ENCODE measurements around the gene AXDND1.

The AXDND1 gene

DNA sequence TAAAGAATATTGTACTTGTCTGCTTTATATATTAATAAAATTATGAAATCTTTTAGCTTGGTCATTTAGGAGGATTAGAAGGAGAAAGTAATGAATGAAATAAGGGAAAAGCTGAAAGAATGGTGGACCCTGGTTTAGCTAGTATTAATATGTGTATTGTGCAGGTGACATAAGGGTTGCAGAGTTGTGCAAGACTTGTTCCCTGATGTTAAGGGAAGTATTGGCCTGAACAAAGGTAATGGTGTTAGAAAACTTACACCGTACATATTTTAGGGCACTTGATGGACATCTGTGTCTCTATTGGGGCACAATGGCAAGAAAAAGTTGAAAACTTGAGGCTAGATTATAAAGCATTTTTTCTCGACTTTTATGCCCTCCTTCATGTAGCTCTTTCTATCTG lies 39.9 kb upstream of the AXDND1 start:
- TF ChIP-seq, protein P1, sequence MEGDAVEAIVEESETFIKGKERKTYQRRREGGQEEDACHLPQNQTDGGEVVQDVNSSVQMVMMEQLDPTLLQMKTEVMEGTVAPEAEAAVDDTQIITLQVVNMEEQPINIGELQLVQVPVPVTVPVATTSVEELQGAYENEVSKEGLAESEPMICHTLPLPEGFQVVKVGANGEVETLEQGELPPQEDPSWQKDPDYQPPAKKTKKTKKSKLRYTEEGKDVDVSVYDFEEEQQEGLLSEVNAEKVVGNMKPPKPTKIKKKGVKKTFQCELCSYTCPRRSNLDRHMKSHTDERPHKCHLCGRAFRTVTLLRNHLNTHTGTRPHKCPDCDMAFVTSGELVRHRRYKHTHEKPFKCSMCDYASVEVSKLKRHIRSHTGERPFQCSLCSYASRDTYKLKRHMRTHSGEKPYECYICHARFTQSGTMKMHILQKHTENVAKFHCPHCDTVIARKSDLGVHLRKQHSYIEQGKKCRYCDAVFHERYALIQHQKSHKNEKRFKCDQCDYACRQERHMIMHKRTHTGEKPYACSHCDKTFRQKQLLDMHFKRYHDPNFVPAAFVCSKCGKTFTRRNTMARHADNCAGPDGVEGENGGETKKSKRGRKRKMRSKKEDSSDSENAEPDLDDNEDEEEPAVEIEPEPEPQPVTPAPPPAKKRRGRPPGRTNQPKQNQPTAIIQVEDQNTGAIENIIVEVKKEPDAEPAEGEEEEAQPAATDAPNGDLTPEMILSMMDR (IDR thresholded peaks at IDR 0.05; ENCODE audit: control insufficient read depth, insufficient read depth, low read depth, low read length, missing control alignments), result no peak
- no peak overlapping the region for H3K4me3 ChIP-seq (ENCODE audit: control insufficient read depth, low read depth, low read length)
- no peak for DNase-seq (ENCODE audit: low read depth)

DNA sequence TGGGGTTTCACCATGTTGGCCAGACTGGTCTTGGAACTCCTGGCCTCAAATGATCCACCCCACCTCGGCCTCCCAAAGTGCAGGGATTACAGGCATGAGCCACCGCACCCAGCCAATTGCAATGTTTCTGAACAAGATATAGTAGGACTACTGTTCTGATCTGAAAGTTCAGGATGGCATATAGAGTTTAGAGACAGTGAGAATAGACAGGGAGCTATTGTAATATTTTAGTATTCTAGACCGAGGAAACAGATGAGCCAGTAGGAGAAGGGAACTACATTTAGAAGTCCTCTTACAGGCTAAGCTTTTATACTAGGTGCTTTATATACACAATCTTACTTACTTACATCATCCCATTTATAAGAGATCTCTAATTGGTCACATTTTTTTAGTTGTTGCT lies 39.0 kb upstream of the AXDND1 start:
- no peak for DNase-seq (ENCODE audit: low read depth)
- TF ChIP-seq, protein P1 (IDR thresholded peaks at IDR 0.05; ENCODE audit: control insufficient read depth, insufficient read depth, low read depth, low read length, missing control alignments), result no peak

DNA sequence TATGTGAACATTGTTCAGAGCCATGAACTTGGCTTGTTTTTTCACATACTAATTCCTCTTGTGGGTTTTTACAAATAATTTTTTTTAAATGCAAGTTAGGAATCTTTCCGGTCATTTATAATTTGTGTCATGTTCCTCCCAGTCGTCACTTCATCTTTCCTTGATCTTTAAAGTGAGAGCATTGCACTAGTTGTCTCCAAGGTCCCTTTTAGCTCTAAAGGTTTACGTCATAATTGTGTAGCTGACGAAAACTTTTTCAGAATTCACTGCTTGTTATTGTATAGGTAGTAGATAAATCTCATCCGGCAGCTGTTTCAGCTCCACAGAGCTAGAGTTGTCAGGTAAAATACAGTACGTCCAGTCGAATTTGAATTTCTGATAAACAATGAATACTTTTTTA lies 38.6 kb upstream of the AXDND1 start:
- TF ChIP-seq, protein P1 (IDR thresholded peaks at IDR 0.05; ENCODE audit: control insufficient read depth, insufficient read depth, low read depth, low read length, missing control alignments), result no peak
- DNase-seq (ENCODE audit: low read depth), result no peak
- H3K4me3 ChIP-seq (ENCODE audit: control insufficient read depth, low read depth, low read length), result no peak overlapping the region

More for the DNA sequence above, 39.0 kb upstream of the AXDND1 start:
- H3K4me3 ChIP-seq (ENCODE audit: control insufficient read depth, low read depth, low read length), result no peak overlapping the region

DNA sequence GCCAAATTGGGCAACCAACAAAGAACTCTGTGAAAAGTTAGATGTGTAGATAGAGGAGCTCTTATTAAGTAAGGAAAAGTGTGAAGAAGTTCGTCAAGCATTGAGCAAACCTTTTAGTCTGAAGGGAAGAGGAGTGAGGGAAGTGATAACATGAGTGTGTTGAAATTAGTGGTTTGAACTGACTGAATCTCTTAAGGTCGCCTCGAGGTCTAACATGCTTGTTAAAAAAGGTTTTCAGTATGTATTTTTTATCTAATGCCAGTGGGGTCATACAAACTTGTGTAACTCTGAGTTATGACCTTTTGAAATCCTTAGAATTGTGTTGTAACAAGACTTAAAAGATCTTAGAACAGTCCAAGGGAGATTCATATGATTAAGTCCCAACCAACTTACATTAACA lies 38.1 kb upstream of the AXDND1 start:
- no peak for DNase-seq (ENCODE audit: low read depth)
- TF ChIP-seq, protein P1 (IDR thresholded peaks at IDR 0.05; ENCODE audit: control insufficient read depth, insufficient read depth, low read depth, low read length, missing control alignments), result no peak

DNA sequence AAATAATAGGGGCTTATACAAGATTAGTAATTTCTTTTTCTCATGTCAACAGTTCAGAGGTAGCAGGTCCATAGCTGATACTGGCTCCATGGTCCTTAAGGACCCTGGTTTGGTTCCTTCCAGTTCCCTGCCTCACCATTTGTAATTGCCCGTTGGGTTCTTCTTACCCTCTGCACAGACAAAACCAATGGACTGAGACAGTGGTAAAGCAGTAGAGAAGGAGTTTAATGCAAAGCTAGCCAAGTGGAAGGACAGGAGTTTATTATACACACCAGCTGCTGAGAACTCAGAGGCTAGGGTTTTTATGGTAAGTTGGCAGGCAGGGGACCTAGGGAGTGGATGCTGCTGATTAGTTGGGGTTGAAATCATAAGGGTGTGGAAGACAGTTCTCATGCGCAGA lies 35.9 kb upstream of the AXDND1 start:
- no peak for DNase-seq (ENCODE audit: low read depth)
- no peak overlapping the region for H3K4me3 ChIP-seq (ENCODE audit: control insufficient read depth, low read depth, low read length)
- TF ChIP-seq, protein P1 (IDR thresholded peaks at IDR 0.05; ENCODE audit: control insufficient read depth, insufficient read depth, low read depth, low read length, missing control alignments), result no peak

More for the DNA sequence above, 38.1 kb upstream of the AXDND1 start:
- no peak overlapping the region for H3K4me3 ChIP-seq (ENCODE audit: control insufficient read depth, low read depth, low read length)

DNA sequence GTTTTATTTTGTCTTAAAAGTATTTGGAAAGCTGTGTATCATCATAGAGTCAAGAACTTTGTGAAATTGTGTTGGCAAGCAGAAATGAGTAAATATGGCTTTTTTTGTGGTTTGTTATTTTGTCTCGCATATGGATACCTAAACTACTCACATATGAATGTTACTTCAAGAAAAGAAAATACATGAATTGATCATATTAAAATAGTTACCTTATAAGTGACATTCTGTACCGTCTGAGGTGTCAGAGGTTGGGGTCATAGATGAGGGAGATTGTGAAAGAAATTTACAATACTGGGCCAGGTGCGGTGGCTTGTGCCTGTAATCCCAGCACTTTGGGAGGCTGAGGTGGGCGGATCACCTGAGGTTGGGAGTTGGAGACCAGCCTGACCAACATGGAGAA lies 31.3 kb upstream of the AXDND1 start:
- no peak overlapping the region for H3K4me3 ChIP-seq (ENCODE audit: control insufficient read depth, low read depth, low read length)
- TF ChIP-seq, protein P1 (IDR thresholded peaks at IDR 0.05; ENCODE audit: control insufficient read depth, insufficient read depth, low read depth, low read length, missing control alignments), result no peak
- no peak for DNase-seq (ENCODE audit: low read depth)

DNA sequence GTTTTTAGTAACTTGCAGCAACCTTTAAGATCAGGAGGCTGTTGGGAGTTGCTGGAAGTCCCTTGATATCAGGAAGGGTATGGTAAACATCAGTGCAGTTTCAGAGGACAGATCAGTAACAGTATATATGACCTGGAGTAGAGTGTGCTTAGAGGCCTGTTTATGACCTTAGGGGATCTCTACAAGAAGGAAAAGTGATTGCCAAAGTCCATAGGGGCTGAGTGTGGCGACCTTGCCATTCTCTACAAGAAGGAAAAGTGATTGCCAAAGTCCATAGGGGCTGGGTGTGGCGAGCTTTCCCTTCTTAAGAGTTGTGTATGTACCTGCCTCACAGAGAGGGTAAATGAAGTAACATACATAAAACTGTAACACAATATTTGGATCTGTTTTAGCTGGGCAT lies 28.5 kb upstream of the AXDND1 start:
- no peak for DNase-seq (ENCODE audit: low read depth)
- TF ChIP-seq, protein P1 (IDR thresholded peaks at IDR 0.05; ENCODE audit: control insufficient read depth, insufficient read depth, low read depth, low read length, missing control alignments), result no peak
- no peak overlapping the region for H3K4me3 ChIP-seq (ENCODE audit: control insufficient read depth, low read depth, low read length)
